HEK293 (cell line): ENCODE data around the gene CCDC92B.

Source experiments
- CTCF ChIA-PET: fragments of 350-600 bp; formaldehyde crosslinking; extraction: SDS; loops from one replicate; lab custom pipeline; 2021; ENCODE audit warnings: antibody characterized with exemption; lab: Yijun Ruan, JAX
- POLR2A ChIA-PET: fragments of 300-600 bp; formaldehyde crosslinking; extraction: SDS; loops from one replicate; lab custom pipeline; 2020; ENCODE audit warnings: antibody characterized with exemption, inconsistent platforms; lab: Yijun Ruan, JAX
- H3K27ac ChIP-seq: fragments of 200-500 bp; sonication (Bioruptor generic); 2 replicates; pipeline ENCODE4 v1.5.1; 2014; ENCODE audit warnings: low read depth, low read length, control low read depth, inconsistent platforms; ENCODE audit errors: extremely low read depth
- H3K36me3 ChIP-seq, 2 experiments: fragments of 200-500 bp in 1 of 2; sonication (Bioruptor generic) in 1 of 2; 1 replicate in 1 of 2; 2 replicates in 1 of 2; pipeline ENCODE4 v1.5.1; 2014 to 2017; ENCODE audit warnings: inconsistent platforms in 2 of 2, low read length in 2 of 2; ENCODE audit not compliant: control insufficient read depth in 2 of 2, insufficient read depth in 1 of 2
- H3K4me1 ChIP-seq: fragments of 200-500 bp; sonication (Bioruptor generic); 2 replicates; pipeline ENCODE4 v1.5.1; 2014; ENCODE audit warnings: mild to moderate bottlenecking, low read length, inconsistent platforms; ENCODE audit not compliant: control insufficient read depth, insufficient read depth
- H3K4me3 ChIP-seq: 2 replicates; pipeline ENCODE4 v1.5.1; 2011; ENCODE audit warnings: low read depth, mild to moderate bottlenecking, control low read depth, low read length, moderate library complexity
- H3K9me3 ChIP-seq: fragments of 200-500 bp; sonication (Bioruptor generic); 2 replicates; pipeline ENCODE4 v1.5.1; 2014; ENCODE audit warnings: low read depth, low read length, inconsistent platforms; ENCODE audit not compliant: control insufficient read depth, insufficient read depth
- BCL11B ChIP-seq: fragments of 450-650 bp; formaldehyde crosslinking; IDR thresholded peaks from 2 replicates; pipeline ENCODE4 v1.5.1; 2016; ENCODE audit warnings: low read depth, missing biosample characterization, missing genetic modification characterization
- GLIS2 ChIP-seq: fragments of 450-650 bp; formaldehyde crosslinking; IDR thresholded peaks from 2 replicates; pipeline ENCODE4 v1.5.1; 2016; ENCODE audit warnings: missing biosample characterization, missing genetic modification characterization
- HOXC10 ChIP-seq: sonication (generic); formaldehyde crosslinking; IDR thresholded peaks from 2 replicates; pipeline ENCODE4 v1.8.1; 2023; ENCODE audit warnings: mild to moderate bottlenecking, missing genetic modification reagents
- KLF1 ChIP-seq: fragments of 450-650 bp; formaldehyde crosslinking; IDR thresholded peaks from 2 replicates; pipeline ENCODE4 v1.5.1; 2016; ENCODE audit warnings: missing biosample characterization, missing genetic modification characterization
- MZF1 ChIP-seq: fragments of 450-650 bp; formaldehyde crosslinking; IDR thresholded peaks from 2 replicates; pipeline ENCODE4 v1.5.1; 2017; ENCODE audit warnings: missing biosample characterization, missing genetic modification characterization, borderline replicate concordance
- PRDM6 ChIP-seq: fragments of 450-650 bp; formaldehyde crosslinking; IDR thresholded peaks from 2 replicates; pipeline ENCODE4 v1.5.1; 2017; ENCODE audit warnings: missing biosample characterization, missing genetic modification characterization
- YY1 ChIP-seq: fragments of 450-650 bp; formaldehyde crosslinking; IDR thresholded peaks from 2 replicates; pipeline ENCODE4 v1.5.1; 2018; ENCODE audit warnings: missing biosample characterization, missing genetic modification characterization
- ZNF112 ChIP-seq: fragments of 450-650 bp; formaldehyde crosslinking; IDR thresholded peaks from 2 replicates; pipeline ENCODE4 v1.5.0; 2017; ENCODE audit warnings: missing biosample characterization, missing genetic modification characterization
- ZNF114 ChIP-seq: fragments of 450-650 bp; formaldehyde crosslinking; IDR thresholded peaks from 2 replicates; pipeline ENCODE4 v1.5.0; 2017; ENCODE audit warnings: missing biosample characterization, missing genetic modification characterization
- ZNF184 ChIP-seq: fragments of 450-650 bp; IDR thresholded peaks from 2 replicates; pipeline ENCODE4 v1.5.1; 2018; ENCODE audit warnings: missing biosample characterization, mild to moderate bottlenecking, missing genetic modification characterization
- ZNF202 ChIP-seq: fragments of 450-650 bp; formaldehyde crosslinking; IDR thresholded peaks from 2 replicates; pipeline ENCODE4 v1.5.1; 2016; ENCODE audit warnings: missing biosample characterization, missing genetic modification characterization, borderline replicate concordance
- ZNF214 ChIP-seq: fragments of 450-650 bp; formaldehyde crosslinking; IDR thresholded peaks from 2 replicates; pipeline ENCODE4 v1.5.1; 2017; ENCODE audit warnings: missing biosample characterization, mild to moderate bottlenecking, missing genetic modification characterization, borderline replicate concordance
- ZNF266 ChIP-seq: fragments of 450-650 bp; formaldehyde crosslinking; IDR thresholded peaks from 2 replicates; pipeline ENCODE4 v1.5.1; 2016; ENCODE audit warnings: missing biosample characterization, missing genetic modification characterization, low read depth
- ZNF292 ChIP-seq: fragments of 450-650 bp; formaldehyde crosslinking; IDR thresholded peaks from 2 replicates; pipeline ENCODE4 v1.5.1; 2016; ENCODE audit warnings: low read depth, missing biosample characterization, missing genetic modification characterization, borderline replicate concordance
- ZNF302 ChIP-seq: fragments of 450-650 bp; formaldehyde crosslinking; IDR thresholded peaks from 2 replicates; pipeline ENCODE4 v1.5.1; 2016; ENCODE audit warnings: missing biosample characterization, missing genetic modification characterization, low read depth
- ZNF350 ChIP-seq: fragments of 450-650 bp; formaldehyde crosslinking; IDR thresholded peaks from 2 replicates; pipeline ENCODE4 v1.5.0; 2017; ENCODE audit warnings: missing biosample characterization, mild to moderate bottlenecking, missing genetic modification characterization
- ZNF48 ChIP-seq: fragments of 450-650 bp; formaldehyde crosslinking; IDR thresholded peaks from 2 replicates; pipeline ENCODE4 v1.5.1; 2016; ENCODE audit warnings: missing biosample characterization, missing genetic modification characterization
- ZNF529 ChIP-seq: fragments of 450-650 bp; formaldehyde crosslinking; IDR thresholded peaks from 2 replicates; pipeline ENCODE4 v1.5.1; 2017; ENCODE audit warnings: missing genetic modification characterization, missing biosample characterization; ENCODE audit not compliant: insufficient replicate concordance
- ZNF580 ChIP-seq: fragments of 450-650 bp; formaldehyde crosslinking; IDR thresholded peaks from 2 replicates; pipeline ENCODE4 v1.5.1; 2016; ENCODE audit warnings: missing biosample characterization, missing genetic modification characterization
- ZNF596 ChIP-seq: fragments of 450-650 bp; IDR thresholded peaks from 2 replicates; pipeline ENCODE4 v1.5.0; 2018; ENCODE audit warnings: missing biosample characterization, mild to moderate bottlenecking, missing genetic modification characterization, moderate library complexity
- ZNF664 ChIP-seq: fragments of 450-650 bp; formaldehyde crosslinking; IDR thresholded peaks from 2 replicates; pipeline ENCODE4 v1.5.1; 2016; ENCODE audit warnings: missing biosample characterization, missing genetic modification characterization
- ZNF692 ChIP-seq: fragments of 450-650 bp; formaldehyde crosslinking; IDR thresholded peaks from 2 replicates; pipeline ENCODE4 v1.5.1; 2016; ENCODE audit warnings: missing biosample characterization, missing genetic modification characterization
- ZNF768 ChIP-seq: fragments of 450-650 bp; formaldehyde crosslinking; IDR thresholded peaks from 2 replicates; pipeline ENCODE4 v1.5.1; 2018; ENCODE audit warnings: missing biosample characterization, mild to moderate bottlenecking, missing genetic modification characterization
- ZNF785 ChIP-seq: fragments of 450-650 bp; formaldehyde crosslinking; IDR thresholded peaks from 2 replicates; pipeline ENCODE4 v1.5.1; 2016; ENCODE audit warnings: missing biosample characterization, missing genetic modification characterization
- ZNF792 ChIP-seq: fragments of 450-650 bp; formaldehyde crosslinking; IDR thresholded peaks from 2 replicates; pipeline ENCODE4 v1.5.1; 2016; ENCODE audit warnings: missing biosample characterization, missing genetic modification characterization
- ZSCAN4 ChIP-seq: fragments of 450-650 bp; formaldehyde crosslinking; IDR thresholded peaks from 2 replicates; pipeline ENCODE4 v1.5.1; 2017; ENCODE audit warnings: missing biosample characterization, missing genetic modification characterization

CCDC92B gene

GRCh38 chr17:2683912-2684311 lies 65.5 kb downstream of the CCDC92B start:
- TF ChIP-seq KLF1 (tag by site-specific recombination) (no peak), ZNF202 (no peak), ZNF48 (no peak), ZNF266 (tag by site-specific recombination) (no peak), ZNF785 (tag by site-specific recombination) (no peak), ZNF114 (tag by site-specific recombination) (no peak), ZSCAN4 (tag by site-specific recombination) (no peak), BCL11B (no peak), ZNF768 (tag by site-specific recombination) (no peak), ZNF214 (tag by site-specific recombination) (no peak), ZNF302 (no peak), GLIS2 (no peak), ZNF529 (tag by site-specific recombination) (no peak), ZNF580 (tag by site-specific recombination) (no peak)
- H3K4me1 ChIP-seq = no peaks in the 10 kb centered on the region
- H3K9me3 ChIP-seq = no peaks in the 10 kb centered on the region
- POLR2A ChIA-PET = no interaction called here
- no peak overlapping the region for H3K27ac ChIP-seq
- CTCF ChIA-PET = interaction anchor here (1.3 to 4.6 kb wide), 2 partner anchors 9 to 268 kb away, joined by 5 to 24 read pairs; no protein-coding TSS in a partner anchor
- H3K4me3 ChIP-seq = no peak overlapping the region
- H3K36me3 ChIP-seq = peaks cover 43 to 65% of the 10 kb centered on the region in 2 experiments

GRCh38 chr17:2682176-2682938 lies 67.1 kb downstream of the CCDC92B start:
- ChIA-PET CTCF (interaction anchor here (0.8 to 4.6 kb wide), 2 partner anchors 7 to 300 kb away, joined by 3 to 24 read pairs; no protein-coding TSS in a partner anchor), POLR2A (no interaction called here)
- TF ChIP-seq ZNF664 (tag by site-specific recombination) (peak; percentile 92), HOXC10 (CRISPR knock-in tag) (no peak), YY1 (tag by site-specific recombination) (no peak), PRDM6 (tag by site-specific recombination) (peak; percentile 60; the same call in 1 of the 2 replicates)
- no peak overlapping the region for H3K4me3 ChIP-seq
- H3K4me1 ChIP-seq = no peaks in the 10 kb centered on the region
- peaks cover 50 to 70% of the 10 kb centered on the region in 2 experiments for H3K36me3 ChIP-seq
- no peaks in the 10 kb centered on the region for H3K9me3 ChIP-seq
- H3K27ac ChIP-seq = no peak overlapping the region

GRCh38 chr17:2681650-2682049 lies 67.8 kb downstream of the CCDC92B start:
- POLR2A ChIA-PET = no interaction called here
- H3K9me3 ChIP-seq = no peaks in the 10 kb centered on the region
- peaks cover 54 to 76% of the 10 kb centered on the region in 2 experiments for H3K36me3 ChIP-seq
- H3K4me3 ChIP-seq = no peak overlapping the region
- H3K4me1 ChIP-seq = no peaks in the 10 kb centered on the region
- no peak overlapping the region for H3K27ac ChIP-seq
- CTCF ChIA-PET = interaction anchor here (0.8 kb wide), 1 partner anchor 299 kb away, joined by 3 read pairs; no protein-coding TSS in a partner anchor
- no peak for TF ChIP-seq ZNF692
- no peak for TF ChIP-seq ZNF350 (tag by site-specific recombination)
- no peak for TF ChIP-seq MZF1
- TF ChIP-seq ZNF292 = no peak
- TF ChIP-seq ZNF792 = no peak
- TF ChIP-seq ZNF184 (tag by site-specific recombination) = no peak
- no peak for TF ChIP-seq ZNF596 (tag by site-specific recombination)
- no peak for TF ChIP-seq ZNF112 (tag by site-specific recombination)
- TF ChIP-seq PRDM6 (tag by site-specific recombination) = no peak
